ENCODE measurements around the gene GRK5.

Gene GRK5

GRCh38 chr10:119336599-119336998, 129.2 kb downstream of the GRK5 start:
- in situ Hi-C loops (cut with MboI; ENCODE audit: low sequenced_read_pairs): no loop called here

DNA sequence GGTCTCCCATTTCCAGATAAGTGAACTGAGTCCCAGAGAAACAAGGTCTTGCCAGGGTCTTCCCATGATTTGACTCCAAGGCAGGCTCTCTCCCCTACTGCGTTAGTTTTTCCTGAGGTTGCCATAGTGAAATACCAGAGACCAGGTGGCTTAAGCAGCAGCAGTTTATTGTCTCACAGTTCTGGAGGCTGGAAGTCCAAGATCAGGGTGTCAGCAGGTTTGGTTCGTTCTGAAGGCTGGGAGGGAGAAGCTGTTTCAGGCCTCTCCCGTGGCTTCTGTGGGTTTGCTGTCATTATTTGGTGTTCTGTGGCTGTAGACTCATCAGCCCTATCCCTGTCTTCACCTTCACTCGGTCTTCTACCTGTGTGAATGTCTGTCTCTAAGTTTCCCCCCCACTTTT, 129.9 kb downstream of the GRK5 start:
- in situ Hi-C loops (cut with MboI; ENCODE audit: low sequenced_read_pairs): no loop called here

DNA sequence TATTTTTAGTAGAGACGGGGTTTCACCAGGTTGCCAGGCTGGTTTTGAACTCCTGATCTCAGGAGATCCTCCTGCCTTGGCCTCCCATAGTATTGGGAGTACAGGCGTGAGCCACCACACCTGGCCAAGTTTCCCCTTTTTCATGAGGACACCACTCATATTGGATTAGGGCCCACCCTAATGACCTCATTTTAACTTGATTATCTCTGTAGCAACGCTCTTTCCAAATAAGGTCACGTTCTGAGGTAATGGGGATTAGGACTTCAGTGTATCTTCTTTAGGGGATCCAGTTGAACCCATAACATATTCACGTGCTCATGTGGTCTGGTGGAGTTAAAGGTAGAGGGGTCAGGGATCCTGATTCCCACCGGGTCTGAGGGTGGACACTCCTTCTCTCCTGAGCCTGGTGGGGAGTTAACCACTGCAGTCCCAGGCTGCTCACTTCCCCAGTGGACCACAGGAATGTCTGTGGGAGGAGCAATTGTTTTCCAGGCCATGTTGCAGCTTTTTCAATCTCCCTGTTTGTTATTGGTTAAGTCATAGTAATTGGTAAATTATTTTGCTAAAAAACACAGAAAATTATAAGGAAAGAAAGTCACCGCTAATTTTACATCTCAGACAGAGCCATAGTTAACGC, 130.5 kb downstream of the GRK5 start:
- in situ Hi-C loops (cut with MboI; ENCODE audit: low sequenced_read_pairs): no loop called here

DNA sequence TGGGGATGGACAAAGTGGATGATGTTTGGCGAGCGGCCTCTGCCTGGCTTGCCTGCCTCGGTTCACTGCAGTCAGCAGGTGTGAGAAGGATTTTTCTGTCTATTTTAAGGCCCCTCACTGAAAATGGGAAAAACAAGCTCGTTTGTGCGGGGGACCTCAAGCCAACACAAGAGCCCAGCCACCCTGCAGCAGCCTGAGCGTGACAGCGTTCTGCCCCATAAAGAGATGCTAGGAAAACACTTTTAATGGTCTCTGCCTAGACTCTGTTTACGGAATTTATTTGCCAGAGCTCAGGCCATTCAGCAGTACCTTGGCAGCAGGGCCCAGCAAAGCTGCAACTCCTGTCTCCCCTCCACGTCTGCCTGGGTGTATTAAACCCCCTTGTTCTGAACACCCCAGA, 131.7 kb downstream of the GRK5 start:
- in situ Hi-C loops (cut with MboI; ENCODE audit: low sequenced_read_pairs): no loop called here

- in situ Hi-C loops (cut with MboI; ENCODE audit: low sequenced_read_pairs): no loop called here
These were observed 133.6 kb downstream of the GRK5 start for GRCh38 chr10:119340893-119341458.

GRCh38 chr10:119341459-119342301, 134.3 kb downstream of the GRK5 start:
- in situ Hi-C loops (cut with MboI; ENCODE audit: low sequenced_read_pairs): no loop called here

DNA sequence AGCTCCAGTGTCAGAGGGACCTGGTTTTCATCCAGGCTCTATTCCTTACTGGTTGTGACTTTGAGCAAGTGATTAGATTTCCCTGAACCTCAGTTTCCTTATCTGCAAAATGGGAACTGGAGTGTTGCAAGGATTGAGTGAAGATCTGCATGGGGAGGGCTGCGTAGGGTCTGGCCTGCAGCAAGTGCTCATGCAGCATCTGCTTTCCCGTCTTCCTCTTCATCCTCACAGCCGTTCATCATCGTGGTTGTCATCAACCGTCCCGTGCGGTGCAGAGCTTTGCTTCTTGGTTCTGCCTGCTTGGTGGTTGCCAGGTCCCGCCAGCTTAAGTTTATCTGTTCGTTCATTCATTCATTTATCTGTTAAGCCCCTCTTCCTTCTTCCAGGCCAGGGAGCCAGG, 135.0 kb downstream of the GRK5 start:
- in situ Hi-C loops (cut with MboI; ENCODE audit: low sequenced_read_pairs): no loop called here

GRCh38 chr10:119343011-119343601, 135.7 kb downstream of the GRK5 start:
- in situ Hi-C loops (cut with MboI; ENCODE audit: low sequenced_read_pairs): no loop called here

- in situ Hi-C loops (cut with MboI; ENCODE audit: low sequenced_read_pairs): no loop called here
These were observed 137.0 kb downstream of the GRK5 start for GRCh38 chr10:119344381-119344780.

DNA sequence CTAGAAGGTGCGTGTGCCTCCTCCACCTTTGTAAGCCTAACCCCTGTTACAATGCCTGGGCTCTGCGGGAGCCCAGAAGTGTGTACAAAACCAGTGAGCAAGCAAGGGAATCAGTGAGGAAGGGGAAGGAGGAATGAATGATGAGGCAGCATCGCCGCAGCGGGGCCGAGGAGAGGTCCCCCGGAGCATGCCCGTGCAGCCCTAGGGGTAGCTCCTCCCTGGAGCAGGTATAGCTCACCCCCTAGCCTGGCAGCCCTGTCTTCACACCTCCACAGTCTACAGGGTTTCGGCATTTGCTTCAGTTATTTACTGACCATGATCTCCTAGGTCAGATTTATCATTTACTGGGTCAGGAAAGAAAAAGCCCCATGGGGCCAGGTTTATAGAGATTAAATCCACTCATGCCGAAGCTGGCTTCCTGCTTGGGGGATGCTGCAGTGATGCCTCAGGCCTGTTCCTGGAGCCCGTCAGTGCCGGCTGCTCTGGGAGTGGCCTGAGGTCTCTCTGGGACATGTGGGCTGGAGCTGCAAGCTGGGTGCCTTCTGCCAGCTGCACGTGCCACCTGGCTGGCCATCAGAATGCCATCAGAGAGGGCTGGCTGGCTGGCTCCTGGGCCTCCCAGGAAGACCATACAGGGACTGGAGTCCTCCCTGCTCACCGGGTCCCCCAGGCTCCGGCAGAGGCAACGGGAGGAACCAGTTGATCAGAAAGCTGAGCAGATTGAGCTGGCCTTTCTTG, 138.9 kb downstream of the GRK5 start:
- in situ Hi-C loops (cut with MboI; ENCODE audit: low sequenced_read_pairs): no loop called here

DNA sequence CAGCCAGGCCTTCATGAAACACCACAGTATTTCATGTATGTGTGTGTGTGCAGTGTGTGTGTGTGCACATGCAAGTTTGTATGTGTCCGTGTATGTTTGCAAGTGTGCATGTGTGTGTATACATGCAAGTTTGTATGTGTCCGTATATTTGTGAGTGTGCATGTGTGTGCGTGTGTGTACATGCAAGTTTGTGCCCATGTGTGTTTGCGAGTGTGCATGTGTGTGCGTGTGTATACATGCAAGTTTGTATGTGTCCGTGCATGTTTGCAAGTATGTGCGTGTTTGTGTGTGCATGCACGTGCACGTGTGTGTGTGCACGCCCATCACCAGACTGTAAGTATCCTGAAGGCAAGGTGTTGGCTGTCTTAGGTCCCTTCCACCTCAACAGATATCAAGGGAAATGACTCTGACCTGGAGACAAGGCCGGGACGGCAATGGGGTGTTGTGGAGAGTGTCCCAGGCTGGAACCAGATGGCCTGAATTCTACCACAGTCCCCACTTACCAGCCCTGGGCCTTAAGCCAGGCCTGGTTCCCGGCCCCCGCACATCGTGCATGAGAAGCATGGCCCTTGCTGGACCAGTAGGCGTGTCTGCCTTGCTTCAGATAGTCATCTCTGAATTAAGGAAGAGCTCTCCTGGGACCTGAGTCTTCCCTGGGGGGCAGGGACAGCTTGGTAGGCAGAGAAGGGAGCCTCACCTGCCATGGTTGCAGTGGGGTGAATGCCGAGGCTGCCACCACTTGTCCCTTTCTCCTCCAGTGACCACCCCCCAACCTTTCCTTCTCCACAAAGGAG, 140.0 kb downstream of the GRK5 start:
- in situ Hi-C loops (cut with MboI; ENCODE audit: low sequenced_read_pairs): no loop called here

GRCh38 chr10:119348106-119348505, 140.7 kb downstream of the GRK5 start:
- in situ Hi-C loops (cut with MboI; ENCODE audit: low sequenced_read_pairs): no loop called here

- in situ Hi-C loops (cut with MboI; ENCODE audit: low sequenced_read_pairs): no loop called here
These were observed 141.3 kb downstream of the GRK5 start for GRCh38 chr10:119348516-119349240.

- in situ Hi-C loops (cut with MboI; ENCODE audit: low sequenced_read_pairs): no loop called here
These were observed 142.0 kb downstream of the GRK5 start for GRCh38 chr10:119349341-119349740.

DNA sequence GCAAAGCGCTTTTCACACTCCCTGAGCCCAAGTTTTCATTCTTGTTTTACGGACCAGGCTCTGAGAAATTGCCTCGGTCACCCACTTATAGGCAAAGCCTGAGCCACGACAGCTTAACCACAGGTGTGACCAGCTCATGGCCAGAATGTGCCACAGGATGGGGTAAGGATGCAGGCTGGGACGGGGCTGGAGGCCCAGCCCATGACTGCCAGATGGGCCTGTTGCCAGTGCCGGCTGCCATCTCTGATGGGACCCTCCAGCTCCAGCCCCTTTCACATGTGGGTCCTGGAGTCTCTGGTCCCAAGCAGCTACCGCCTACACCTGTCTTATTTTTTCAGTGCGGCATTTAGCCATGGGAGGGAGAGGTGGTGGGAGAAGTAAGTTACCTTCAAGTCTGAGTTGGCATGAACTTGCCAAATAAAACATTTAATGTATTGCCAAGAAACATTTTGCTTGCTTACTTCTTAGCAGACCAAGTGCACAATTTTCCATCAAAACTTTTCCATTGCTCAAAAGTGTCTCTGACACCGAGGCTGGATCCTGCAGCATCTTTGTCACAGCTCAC, 142.6 kb downstream of the GRK5 start:
- in situ Hi-C loops (cut with MboI; ENCODE audit: low sequenced_read_pairs): no loop called here

DNA sequence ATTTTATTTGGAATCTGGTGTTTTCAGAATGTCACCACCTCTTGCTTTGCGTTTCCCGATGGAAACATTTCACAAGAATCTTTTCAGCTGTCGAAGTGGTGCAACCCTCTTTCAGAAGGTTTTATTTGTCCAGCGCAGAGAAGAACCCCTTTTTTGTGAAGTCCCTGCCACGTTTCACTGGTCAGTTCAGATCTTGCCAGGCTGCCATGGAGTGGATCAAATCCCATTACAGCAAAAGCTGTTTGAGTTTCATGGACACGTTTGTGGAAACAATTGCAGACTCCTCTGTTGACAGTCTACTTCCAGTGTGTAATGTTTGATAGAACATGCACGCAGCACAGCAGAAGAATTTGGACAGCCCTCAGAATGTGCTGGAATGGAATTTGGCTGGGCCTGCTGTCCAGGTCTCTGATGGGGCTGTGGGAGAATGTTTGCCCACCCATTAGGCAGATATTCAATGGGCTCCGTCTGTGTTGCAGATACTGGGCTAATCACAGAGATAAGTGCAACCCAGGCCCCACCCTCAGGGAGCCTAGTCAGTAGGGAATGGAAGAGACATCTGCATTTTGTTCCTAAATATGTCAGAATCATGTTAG, 143.2 kb downstream of the GRK5 start:
- in situ Hi-C loops (cut with MboI; ENCODE audit: low sequenced_read_pairs): no loop called here

DNA sequence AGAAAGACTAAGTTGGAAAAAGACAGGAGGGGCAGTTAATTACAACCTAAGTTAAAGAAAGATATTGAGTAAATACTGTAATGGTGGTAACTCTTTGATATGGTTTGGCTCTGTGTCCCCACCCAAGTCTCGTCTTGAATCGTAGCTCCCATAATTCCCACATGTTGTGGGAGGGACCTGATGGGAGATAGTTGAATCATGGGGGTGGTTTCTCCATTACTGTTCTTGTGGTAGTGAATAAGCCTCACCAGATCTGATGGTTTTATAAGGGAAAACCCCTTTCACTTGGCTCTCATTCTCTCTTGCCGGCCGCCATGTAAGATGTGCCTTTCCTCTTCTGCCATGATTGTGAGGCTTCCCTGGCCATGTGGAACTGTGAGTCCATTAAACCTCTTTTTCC, 143.8 kb downstream of the GRK5 start:
- in situ Hi-C loops (cut with MboI; ENCODE audit: low sequenced_read_pairs): no loop called here

GRCh38 chr10:119352042-119352441, 144.7 kb downstream of the GRK5 start:
- in situ Hi-C loops (cut with MboI; ENCODE audit: low sequenced_read_pairs): no loop called here

DNA sequence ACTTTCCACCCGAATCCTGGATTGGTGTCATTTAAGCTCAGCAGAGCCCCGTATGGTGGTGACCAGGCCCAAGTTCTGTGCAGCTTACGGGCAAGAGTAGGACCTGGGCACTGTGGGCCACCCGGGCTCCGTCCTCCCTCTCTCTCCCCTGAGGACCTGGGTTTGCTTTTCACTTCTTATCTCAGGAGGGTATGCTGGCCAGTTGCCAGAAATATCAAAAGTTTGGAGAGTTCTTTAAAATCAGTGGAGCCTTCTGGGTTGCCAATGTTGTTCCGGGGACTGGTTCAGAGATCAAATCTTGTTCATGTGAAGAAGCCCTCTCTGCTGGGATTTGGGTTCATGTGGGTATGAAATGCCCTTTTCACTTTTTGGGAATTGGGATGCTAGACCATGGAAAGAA, 145.4 kb downstream of the GRK5 start:
- in situ Hi-C loops (cut with MboI; ENCODE audit: low sequenced_read_pairs): no loop called here

Data from HL-60/S4 treated with retinoic acid at 250 ng/mL for 4 days and 3 days (cell line).